Psoas muscle (tissue), 8 donors: ENCODE data around the gene C17orf113. TPM values are rescaled to one million over a fixed set of nuclear protein-coding genes. Genes with fewer than 3 reads are reported as not detected.

ENCODE experiments used
- ATAC-seq, 4 donors: fragments of 200-7000 bp; cut with Tn5 transposase; one replicate each; pipeline ENCODE4 v1.9.1; 2020; ENCODE audit warnings: moderate library complexity in 3 of 4, mild to moderate bottlenecking in 2 of 4
- DNase-seq, 2 donors: peaks; one replicate each; pipeline ENCODE4 v3.0.0-alpha.2; 2020
- H3K27ac ChIP-seq: fragments of 200-600 bp; one replicate; pipeline ENCODE4 v1.8.0; 2022
- H3K27me3 ChIP-seq, 3 donors: fragments of 200-600 bp in 1 of 3; one replicate each; pipeline versions ENCODE4 v1.6.1 to v1.8.0; 2013 to 2022; ENCODE audit warnings: low read length in 2 of 3, mild to moderate bottlenecking in 2 of 3, moderate library complexity in 1 of 3; ENCODE audit not compliant: insufficient read depth in 3 of 3
- H3K36me3 ChIP-seq, 2 donors: fragments of 200-600 bp in 1 of 2; one replicate each; pipeline versions ENCODE4 v1.6.1 to v1.8.0; 2013 to 2022; ENCODE audit warnings: low read depth in 1 of 2, mild to moderate bottlenecking in 1 of 2, moderate library complexity in 1 of 2; ENCODE audit not compliant: insufficient read depth in 1 of 2
- H3K4me1 ChIP-seq: fragments of 200-600 bp; one replicate; pipeline ENCODE4 v1.8.0; 2022
- H3K4me3 ChIP-seq: fragments of 200-600 bp; one replicate; pipeline ENCODE4 v1.8.0; 2022; ENCODE audit warnings: mild to moderate bottlenecking
- H3K9me3 ChIP-seq: fragments of 200-600 bp; one replicate; pipeline ENCODE4 v1.8.0; 2022
- WGBS, 3 donors: extraction: QIAGEN DNeasy Blood & Tissue Kit; methylation state at CpG; one replicate each; pipeline versions ENCODE4 v1.1.6 to v1.1.7; 2013; 5-methylcytosine and 5-hydroxymethylcytosine counted together
- intact Hi-C, 2 donors: fragments of 100-400 bp; cut with DNase I; formaldehyde crosslinking; loops; one replicate each; pipeline versions ENCODE4 v1.11.0 to v1.14.2; 2022
- polyA plus RNA-seq, 3 donors: library from polyadenylated mRNA; stranded (reverse); fragments of 200-250 nt; gene quantifications; one replicate each; pipeline ENCODE4 v1.2.3, GENCODE V29; 2013
- total RNA-seq, 4 donors: library from RNA; stranded (reverse); fragmentation: NEBNext Ultra II Directional in 2 of 4; extraction: Animal tissue kit (Norgen Biotek cat#: 25700) in 2 of 4; gene quantifications; one replicate each; pipeline versions ENCODE4 v1.2.1 to v1.2.4, GENCODE V29; 2021 to 2023
- TF ChIP-seq, protein P1 (sequence below): fragments of 200-600 bp; IDR thresholded peaks from one replicate; pipeline ENCODE4 v1.8.0; 2022; ENCODE audit warnings: antibody characterized with exemption
- donor health status: healthy with polysubstance abuse.
- donor health status: DM: no; HTN: no; CAD: no; lungs with moderate emphysema.
- donor health status: Bipolar disorder and iron deficiency.
- donor health status: healthy.
- donor health status: DM: yes; HTN: yes; CAD: no.
- donor health status: DM: no; HTN: no; CAD: no.
- donor health status: DM: no; HTN: no; CAD: no.
- donor health status: DM: yes; HTN: yes; CAD: no.

Gene C17orf113
- total and polyA plus RNA-seq, 7 donors = 0.08 to 1.2 (median 0.56) TPM

DNA sequence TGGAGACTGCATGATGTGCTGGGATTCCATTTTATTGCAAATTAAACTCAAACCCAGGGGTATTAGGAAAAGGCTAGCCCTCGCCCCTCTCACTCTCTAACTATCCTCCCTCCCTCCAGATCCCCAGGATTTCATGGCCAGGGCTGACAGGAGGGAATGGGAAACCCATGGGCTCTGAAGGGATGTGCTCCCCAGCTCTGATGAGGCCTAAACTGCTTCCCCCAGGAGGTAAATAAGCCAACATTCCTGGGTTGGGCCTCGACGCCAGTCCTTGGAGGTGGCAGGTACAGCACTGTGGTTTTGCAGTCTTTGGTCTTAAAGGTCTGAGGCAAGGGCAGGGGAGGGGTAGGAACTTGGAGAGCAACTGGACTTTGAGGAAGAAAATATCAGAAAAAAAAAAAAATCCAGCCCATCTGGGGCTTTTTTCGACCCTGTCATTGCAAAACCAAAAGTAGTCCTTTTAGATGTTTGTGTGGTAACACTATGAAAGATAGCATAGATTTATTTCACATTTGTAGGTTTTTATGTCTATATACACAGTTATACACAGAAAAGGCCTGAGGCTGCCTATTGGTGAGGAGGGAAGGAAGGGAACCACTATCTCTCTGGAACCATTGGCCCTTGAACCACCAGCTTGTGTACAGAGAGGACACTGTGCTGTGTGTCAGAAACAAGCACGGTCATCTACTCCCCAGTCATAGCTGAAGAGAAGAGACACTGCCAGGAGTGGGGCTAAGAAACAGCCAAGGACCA, 12.0 kb downstream of the C17orf113 start:
- no peak overlapping the region for H3K27ac ChIP-seq
- H3K9me3 ChIP-seq = no peaks in the 10 kb centered on the region
- intact Hi-C loops = no loop called here
- peaks cover 0 to 2% (median 0%) of the 10 kb centered on the region in 3 donors for H3K27me3 ChIP-seq
- no peak overlapping the region for H3K4me3 ChIP-seq
- H3K36me3 ChIP-seq = no peaks in the 10 kb centered on the region
- WGBS, 3 donors = 82 to 88% (median 85%) methylated on average over 5 of the region's 5 CpGs
- ATAC-seq (no peak), DNase-seq (no peak)
- TF ChIP-seq, protein P1, sequence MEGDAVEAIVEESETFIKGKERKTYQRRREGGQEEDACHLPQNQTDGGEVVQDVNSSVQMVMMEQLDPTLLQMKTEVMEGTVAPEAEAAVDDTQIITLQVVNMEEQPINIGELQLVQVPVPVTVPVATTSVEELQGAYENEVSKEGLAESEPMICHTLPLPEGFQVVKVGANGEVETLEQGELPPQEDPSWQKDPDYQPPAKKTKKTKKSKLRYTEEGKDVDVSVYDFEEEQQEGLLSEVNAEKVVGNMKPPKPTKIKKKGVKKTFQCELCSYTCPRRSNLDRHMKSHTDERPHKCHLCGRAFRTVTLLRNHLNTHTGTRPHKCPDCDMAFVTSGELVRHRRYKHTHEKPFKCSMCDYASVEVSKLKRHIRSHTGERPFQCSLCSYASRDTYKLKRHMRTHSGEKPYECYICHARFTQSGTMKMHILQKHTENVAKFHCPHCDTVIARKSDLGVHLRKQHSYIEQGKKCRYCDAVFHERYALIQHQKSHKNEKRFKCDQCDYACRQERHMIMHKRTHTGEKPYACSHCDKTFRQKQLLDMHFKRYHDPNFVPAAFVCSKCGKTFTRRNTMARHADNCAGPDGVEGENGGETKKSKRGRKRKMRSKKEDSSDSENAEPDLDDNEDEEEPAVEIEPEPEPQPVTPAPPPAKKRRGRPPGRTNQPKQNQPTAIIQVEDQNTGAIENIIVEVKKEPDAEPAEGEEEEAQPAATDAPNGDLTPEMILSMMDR = no peak
- no peaks in the 10 kb centered on the region for H3K4me1 ChIP-seq

DNA sequence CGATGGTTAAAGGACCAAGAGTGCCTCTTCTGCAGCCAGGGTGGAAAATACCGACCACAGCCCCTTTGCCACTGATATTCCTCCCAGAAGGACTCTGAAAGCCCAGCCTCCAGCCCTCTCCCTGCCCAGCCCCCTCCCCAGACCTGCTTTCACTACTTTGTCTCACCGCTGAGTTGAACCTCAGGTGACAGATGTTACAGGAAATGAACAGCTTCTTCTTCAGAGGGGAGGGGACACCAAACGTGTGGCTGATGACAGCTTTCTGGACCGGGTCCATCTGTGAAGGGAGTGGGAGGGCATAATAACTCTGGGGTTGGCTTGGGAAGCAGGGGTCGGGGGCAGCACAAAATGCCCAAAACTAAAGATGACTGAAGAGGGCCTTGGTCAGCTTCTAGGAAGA, 16.3 kb downstream of the C17orf113 start:
- Histone ChIP-seq H3K27ac (no peak overlapping the region), H3K4me3 (no peak overlapping the region), H3K36me3 (no peaks in the 10 kb centered on the region), H3K9me3 (no peaks in the 10 kb centered on the region), H3K4me1 (no peaks in the 10 kb centered on the region), H3K27me3 (no peaks in the 10 kb centered on the region)
- TF ChIP-seq, protein P1 = no peak
- ATAC-seq (no peak), DNase-seq (no peak)
- intact Hi-C loops = no loop called here
- WGBS, 3 donors = 47 to 63% (median 54%) methylated on average over 5 to 6 of the region's 6 CpGs

DNA sequence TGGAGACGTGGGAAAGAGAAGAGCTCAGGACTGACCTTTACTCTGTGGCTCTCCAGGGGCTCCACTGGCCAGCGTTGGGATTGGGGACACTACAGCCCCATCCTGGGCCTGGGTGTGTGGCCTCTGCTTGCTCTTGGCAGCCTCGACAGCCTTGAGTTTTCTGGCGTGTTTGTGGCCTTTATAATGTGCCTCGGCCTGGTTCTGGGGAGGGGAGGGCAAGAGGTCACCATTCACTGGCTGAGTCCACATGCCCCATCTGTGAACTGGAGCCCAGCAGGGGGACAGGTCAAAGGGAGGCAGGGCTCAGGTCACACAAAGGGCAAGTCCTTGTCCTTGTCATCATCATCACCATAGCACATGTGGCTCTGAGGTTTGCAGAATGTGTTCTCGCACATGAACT, 18.8 kb downstream of the C17orf113 start:
- WGBS, 3 donors = 47 to 61% (median 51%) methylated on average over 6 of the region's 6 CpGs
- H3K27ac ChIP-seq = no peak overlapping the region
- DNase-seq = peak in 1 of 2 donors; percentile 67

DNA sequence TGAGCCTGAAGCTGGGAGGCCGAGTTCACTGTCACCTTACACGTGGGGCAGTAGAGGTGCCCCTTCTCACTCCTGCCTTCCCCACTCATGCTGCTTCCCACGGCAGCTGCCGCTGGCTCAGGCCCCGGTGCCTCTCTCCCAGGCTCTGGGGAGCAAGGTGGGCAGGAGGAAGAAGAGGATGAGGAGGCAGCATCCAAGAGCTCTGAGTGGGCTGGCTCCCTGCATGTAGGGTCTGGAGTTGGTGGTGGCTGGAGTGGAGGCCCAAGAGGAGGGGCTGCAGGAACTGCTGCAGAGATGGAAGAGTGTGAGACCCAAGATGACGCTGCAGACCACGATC, 21.6 kb downstream of the C17orf113 start:
- H3K27ac ChIP-seq = no peak overlapping the region
- H3K27me3 ChIP-seq = no peaks in the 10 kb centered on the region
- H3K4me3 ChIP-seq = no peak overlapping the region
- TF ChIP-seq, protein P1 = no peak
- peaks cover 14% of the 10 kb centered on the region for H3K4me1 ChIP-seq
- H3K36me3 ChIP-seq = peaks cover 2 to 5% of the 10 kb centered on the region in 2 donors
- ATAC-seq (no peak), DNase-seq (no peak)
- H3K9me3 ChIP-seq = no peaks in the 10 kb centered on the region
- WGBS, 3 donors = 77 to 80% (median 78%) methylated on average over 7 of the region's 7 CpGs
- intact Hi-C loops = loop anchor here (5.0 kb wide), 2 partner anchors 34 to 69 kb away; partner anchors contain the start of gene ZNF385C (in 1 of the 2)

More for the DNA sequence above, 18.8 kb downstream of the C17orf113 start:
- peak in 1 of 4 donors; percentile 40 for ATAC-seq
- no peak overlapping the region for H3K4me3 ChIP-seq
- no peaks in the 10 kb centered on the region for H3K36me3 ChIP-seq
- H3K9me3 ChIP-seq = no peaks in the 10 kb centered on the region
- H3K27me3 ChIP-seq = no peaks in the 10 kb centered on the region
- H3K4me1 ChIP-seq = no peaks in the 10 kb centered on the region
- TF ChIP-seq, protein P1 = no peak
- intact Hi-C loops = no loop called here
